Measurements from ENCODE around the gene S100A9. TPM values are rescaled to one million over a fixed set of nuclear protein-coding genes. Genes with fewer than 3 reads are reported as not detected.

Gene S100A9
- total RNA-seq, 1 donor: 5,352 TPM

DNA sequence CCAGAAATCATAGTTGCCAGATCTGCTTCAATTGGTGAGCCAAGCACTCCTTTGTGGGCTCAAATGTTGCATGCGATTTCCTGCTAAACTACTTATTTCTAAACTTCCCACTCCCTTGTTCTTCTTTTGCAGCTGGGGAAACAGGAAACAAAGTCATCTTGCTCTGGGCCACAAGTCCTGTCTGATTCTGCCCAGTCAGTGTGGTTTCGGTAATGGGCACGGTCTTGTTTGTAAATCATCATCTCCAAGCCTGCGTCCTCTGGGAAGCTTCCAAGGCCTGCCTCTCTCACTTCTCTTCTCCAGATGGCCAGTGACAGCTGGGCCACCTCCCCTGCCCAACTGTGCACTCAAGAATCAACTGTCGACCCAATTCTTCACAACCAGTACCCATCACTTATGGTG lies 28.8 kb downstream of the S100A9 start:
- peaks cover 4% of the 10 kb centered on the region for H3K27me3 ChIP-seq (ENCODE audit: insufficient read depth, low read length)
- peaks cover 66% of the 10 kb centered on the region for H3K4me1 ChIP-seq (ENCODE audit: insufficient read depth, low read length)
- peaks cover 14% of the 10 kb centered on the region for H3K9me3 ChIP-seq (ENCODE audit: low read depth, low read length)
- H3K4me3 ChIP-seq (ENCODE audit: low read length): no peak overlapping the region

GRCh38 chr1:153387001-153387400 lies 29.3 kb downstream of the S100A9 start:
- H3K9me3 ChIP-seq (ENCODE audit: low read depth, low read length): peaks cover 9% of the 10 kb centered on the region
- H3K4me3 ChIP-seq (ENCODE audit: low read length): no peak overlapping the region
- peaks cover 4% of the 10 kb centered on the region for H3K27me3 ChIP-seq (ENCODE audit: insufficient read depth, low read length)
- peaks cover 71% of the 10 kb centered on the region for H3K4me1 ChIP-seq (ENCODE audit: insufficient read depth, low read length)

- Histone ChIP-seq H3K9me3 (ENCODE audit: low read depth, low read length) (peaks cover under 1% of the 10 kb centered on the region), H3K27me3 (ENCODE audit: insufficient read depth, low read length) (no peaks in the 10 kb centered on the region), H3K4me3 (ENCODE audit: low read length) (no peak overlapping the region), H3K4me1 (ENCODE audit: insufficient read depth, low read length) (peaks cover 79% of the 10 kb centered on the region)
Observed at GRCh38 chr1:153387785-153388184, 30.1 kb downstream of the S100A9 start.

- no peaks in the 10 kb centered on the region for H3K27me3 ChIP-seq (ENCODE audit: insufficient read depth, low read length)
- peaks cover 87% of the 10 kb centered on the region for H3K4me1 ChIP-seq (ENCODE audit: insufficient read depth, low read length)
- H3K9me3 ChIP-seq (ENCODE audit: low read depth, low read length): no peaks in the 10 kb centered on the region
- peak overlapping the region; percentile 79 for H3K4me3 ChIP-seq (ENCODE audit: low read length)
Observed at GRCh38 chr1:153389401-153389800, 31.7 kb downstream of the S100A9 start.

- Histone ChIP-seq H3K27me3 (ENCODE audit: insufficient read depth, low read length) (no peaks in the 10 kb centered on the region), H3K4me3 (ENCODE audit: low read length) (peak overlapping the region; percentile 79), H3K4me1 (ENCODE audit: insufficient read depth, low read length) (peaks cover 87% of the 10 kb centered on the region), H3K9me3 (ENCODE audit: low read depth, low read length) (no peaks in the 10 kb centered on the region)
Observed at GRCh38 chr1:153389973-153390879, 32.6 kb downstream of the S100A9 start.

GRCh38 chr1:153390938-153391710 lies 33.5 kb downstream of the S100A9 start, which contains the start of gene S100A8:
TSS of gene S100A8 (minus strand) at chr1:153391073. CDS start at chr1:153390535, 538 bp downstream.
- no peaks in the 10 kb centered on the region for H3K27me3 ChIP-seq (ENCODE audit: insufficient read depth, low read length)
- H3K9me3 ChIP-seq (ENCODE audit: low read depth, low read length): no peaks in the 10 kb centered on the region
- H3K4me3 ChIP-seq (ENCODE audit: low read length): peak within 1 kb of the TSS; percentile 79
- peaks cover 79% of the 10 kb centered on the region for H3K4me1 ChIP-seq (ENCODE audit: insufficient read depth, low read length)

DNA sequence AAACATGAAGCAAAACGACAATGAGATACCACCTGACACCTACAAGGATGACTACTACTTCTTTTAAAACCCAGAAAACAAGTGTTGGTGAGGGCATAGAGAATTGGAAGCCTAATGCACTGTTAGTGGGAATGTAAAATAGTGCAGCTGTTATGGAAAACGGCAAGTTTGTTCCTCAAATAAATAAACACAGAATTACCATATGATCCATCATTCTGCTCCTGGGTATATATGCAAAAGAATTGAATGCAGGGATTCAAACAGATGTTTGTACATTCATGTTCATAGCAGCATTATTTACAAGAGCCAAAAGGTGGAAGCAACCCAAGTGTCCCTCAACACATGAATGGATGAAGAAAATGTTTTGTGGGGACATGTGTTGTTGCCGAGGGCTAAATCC lies 34.6 kb downstream of the S100A9 start:
- Histone ChIP-seq H3K4me1 (ENCODE audit: insufficient read depth, low read length) (peaks cover 68% of the 10 kb centered on the region), H3K9me3 (ENCODE audit: low read depth, low read length) (no peaks in the 10 kb centered on the region), H3K4me3 (ENCODE audit: low read length) (no peak overlapping the region), H3K27me3 (ENCODE audit: insufficient read depth, low read length) (no peaks in the 10 kb centered on the region)

DNA sequence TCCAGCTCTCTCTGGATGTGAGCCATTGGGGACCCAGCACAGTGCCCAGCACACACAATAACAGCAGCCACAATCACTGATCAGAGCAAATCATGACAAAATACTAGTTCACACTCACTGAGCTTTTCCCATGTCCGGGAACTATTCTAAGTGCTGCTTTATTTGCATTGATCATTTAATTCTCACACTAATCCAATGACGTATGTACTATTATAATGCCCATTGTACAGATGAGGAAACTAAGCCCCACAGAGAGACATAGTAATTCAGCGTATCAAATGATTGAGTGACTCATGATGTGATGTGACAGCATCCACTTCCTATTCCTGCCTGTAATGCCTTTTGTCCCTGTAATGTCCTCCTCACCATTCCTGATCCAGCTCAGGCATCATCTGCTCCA lies 35.2 kb downstream of the S100A9 start:
- H3K9me3 ChIP-seq (ENCODE audit: low read depth, low read length): no peaks in the 10 kb centered on the region
- peaks cover 63% of the 10 kb centered on the region for H3K4me1 ChIP-seq (ENCODE audit: insufficient read depth, low read length)
- no peaks in the 10 kb centered on the region for H3K27me3 ChIP-seq (ENCODE audit: insufficient read depth, low read length)
- H3K4me3 ChIP-seq (ENCODE audit: low read length): no peak overlapping the region

- Histone ChIP-seq H3K4me3 (ENCODE audit: low read length) (no peak overlapping the region), H3K27me3 (ENCODE audit: insufficient read depth, low read length) (no peaks in the 10 kb centered on the region), H3K4me1 (ENCODE audit: insufficient read depth, low read length) (peaks cover 65% of the 10 kb centered on the region), H3K9me3 (ENCODE audit: low read depth, low read length) (no peaks in the 10 kb centered on the region)
Observed at GRCh38 chr1:153393926-153394325, 36.3 kb downstream of the S100A9 start.

DNA sequence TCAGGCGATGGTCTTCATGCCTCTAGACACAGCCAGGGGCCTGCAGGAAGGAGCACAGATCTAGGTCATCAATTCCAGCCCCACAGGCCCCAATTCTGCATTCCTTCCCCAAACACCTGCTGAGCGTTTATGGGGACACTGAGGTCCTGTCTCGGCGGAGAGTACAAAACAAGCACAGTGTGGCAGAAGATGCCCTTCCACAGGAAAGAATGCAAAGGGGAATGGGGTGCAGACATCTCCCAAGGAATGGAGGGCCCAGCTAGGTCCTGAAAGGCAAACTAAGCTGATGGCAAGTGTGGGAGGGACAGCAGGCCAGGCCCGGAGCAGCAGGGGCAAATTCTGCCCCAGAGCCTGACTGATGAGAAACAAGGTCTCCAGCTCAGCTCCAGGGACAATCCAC lies 36.7 kb downstream of the S100A9 start:
- no peaks in the 10 kb centered on the region for H3K27me3 ChIP-seq (ENCODE audit: insufficient read depth, low read length)

GRCh38 chr1:153395136-153395685 lies 37.6 kb downstream of the S100A9 start:
- Histone ChIP-seq H3K9me3 (ENCODE audit: low read depth, low read length) (no peaks in the 10 kb centered on the region), H3K27me3 (ENCODE audit: insufficient read depth, low read length) (no peaks in the 10 kb centered on the region), H3K4me1 (ENCODE audit: insufficient read depth, low read length) (peaks cover 60% of the 10 kb centered on the region), H3K4me3 (ENCODE audit: low read length) (no peak overlapping the region)

More for the DNA sequence above, 36.7 kb downstream of the S100A9 start:
- no peak overlapping the region for H3K4me3 ChIP-seq (ENCODE audit: low read length)
- peaks cover 65% of the 10 kb centered on the region for H3K4me1 ChIP-seq (ENCODE audit: insufficient read depth, low read length)
- H3K9me3 ChIP-seq (ENCODE audit: low read depth, low read length): no peaks in the 10 kb centered on the region

- Histone ChIP-seq H3K27me3 (ENCODE audit: insufficient read depth, low read length) (no peaks in the 10 kb centered on the region), H3K4me1 (ENCODE audit: insufficient read depth, low read length) (peaks cover 59% of the 10 kb centered on the region), H3K9me3 (ENCODE audit: low read depth, low read length) (no peaks in the 10 kb centered on the region), H3K4me3 (ENCODE audit: low read length) (no peak overlapping the region)
Observed at GRCh38 chr1:153395776-153396175, 38.1 kb downstream of the S100A9 start.

DNA sequence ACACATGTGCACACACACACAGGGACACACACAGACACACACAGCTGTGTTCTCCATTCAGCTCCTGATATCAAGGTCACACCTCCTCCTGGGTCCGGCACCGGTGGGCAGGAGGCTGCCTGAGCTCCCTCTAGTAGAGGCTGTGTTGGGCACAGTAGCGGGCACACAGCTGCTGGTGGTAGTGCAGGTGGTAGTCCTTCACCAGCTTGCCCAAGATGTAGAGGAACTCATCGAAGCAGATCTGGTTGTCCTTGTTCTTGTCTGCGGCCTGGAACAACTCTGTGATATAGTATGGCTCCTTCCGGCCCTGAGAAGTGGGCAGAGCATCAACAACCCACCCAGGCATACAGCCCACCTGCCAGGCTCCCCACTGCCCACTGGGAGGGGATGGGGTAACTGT lies 38.8 kb downstream of the S100A9 start:
- Histone ChIP-seq H3K27me3 (ENCODE audit: insufficient read depth, low read length) (no peaks in the 10 kb centered on the region), H3K4me1 (ENCODE audit: insufficient read depth, low read length) (peaks cover 53% of the 10 kb centered on the region), H3K9me3 (ENCODE audit: low read depth, low read length) (no peaks in the 10 kb centered on the region), H3K4me3 (ENCODE audit: low read length) (no peak overlapping the region)

GRCh38 chr1:153397051-153397923 lies 39.6 kb downstream of the S100A9 start:
- H3K9me3 ChIP-seq (ENCODE audit: low read depth, low read length): no peaks in the 10 kb centered on the region
- H3K4me3 ChIP-seq (ENCODE audit: low read length): no peak overlapping the region
- no peaks in the 10 kb centered on the region for H3K27me3 ChIP-seq (ENCODE audit: insufficient read depth, low read length)
- H3K4me1 ChIP-seq (ENCODE audit: insufficient read depth, low read length): peaks cover 47% of the 10 kb centered on the region

Data from mononuclear cell (primary cell).